Left ventricle myocardium inferior (tissue), 1 donor: ENCODE results near the gene S1PR5. TPM values are rescaled to one million over a fixed set of nuclear protein-coding genes. Genes with fewer than 3 reads are reported as not detected.
A peak's percentile ranks its signal among the peaks of the same experiment; 100 is the strongest.

ENCODE experiments used
- DNase-seq: peaks from one replicate; pipeline ENCODE4 v3.0.0-alpha.2; 2020
- H3K27ac ChIP-seq: fragments of 200-600 bp; replicated peaks from 2 replicates; pipeline ENCODE4 v1.8.0; 2021
- H3K27me3 ChIP-seq: fragments of 200-600 bp; 2 replicates; pipeline ENCODE4 v1.8.0; 2021; ENCODE audit warnings: low read depth
- H3K36me3 ChIP-seq: fragments of 200-600 bp; 2 replicates; pipeline ENCODE4 v1.8.0; 2021
- H3K4me1 ChIP-seq: fragments of 200-600 bp; 2 replicates; pipeline ENCODE4 v1.8.0; 2021
- H3K4me3 ChIP-seq: fragments of 200-600 bp; 2 replicates; pipeline ENCODE4 v1.8.0; 2021; ENCODE audit warnings: mild to moderate bottlenecking, moderate library complexity
- H3K9me3 ChIP-seq: fragments of 200-600 bp; replicated peaks from 2 replicates; pipeline ENCODE4 v1.8.0; 2021
- intact Hi-C: fragments of 100-400 bp; cut with micrococcal nuclease; formaldehyde crosslinking; loops from one replicate; pipeline ENCODE4 v1.11.0; 2022
- total RNA-seq: library from RNA; stranded (reverse); fragmentation: NEBNext Ultra II Directional; extraction: Animal tissue kit (Norgen Biotek cat#: 25700); gene quantifications from one replicate; pipeline ENCODE4 v1.2.1, GENCODE V29; 2021
- TF ChIP-seq, protein P1 (sequence below): fragments of 200-600 bp; IDR thresholded peaks from 2 replicates; pipeline ENCODE4 v1.8.0; 2021; ENCODE audit warnings: antibody characterized with exemption, mild to moderate bottlenecking, borderline replicate concordance
- donor health status: DM: no; HTN: yes; CAD: no; lungs with severe emphysema.

The S1PR5 gene
- total RNA-seq, 1 donor from 2014 or later: 0.11 TPM

GRCh38 chr19:10478903-10479384 lies 38.3 kb downstream of the S1PR5 start:
- Histone ChIP-seq H3K27me3 (no peaks in the 10 kb centered on the region), H3K27ac (peak overlapping the region; percentile 53), H3K9me3 (no peaks in the 10 kb centered on the region), H3K4me3 (peak overlapping the region; percentile 72), H3K4me1 (peaks cover 17% of the 10 kb centered on the region), H3K36me3 (no peaks in the 10 kb centered on the region)
- intact Hi-C loops: no loop called here
- TF ChIP-seq, protein P1, sequence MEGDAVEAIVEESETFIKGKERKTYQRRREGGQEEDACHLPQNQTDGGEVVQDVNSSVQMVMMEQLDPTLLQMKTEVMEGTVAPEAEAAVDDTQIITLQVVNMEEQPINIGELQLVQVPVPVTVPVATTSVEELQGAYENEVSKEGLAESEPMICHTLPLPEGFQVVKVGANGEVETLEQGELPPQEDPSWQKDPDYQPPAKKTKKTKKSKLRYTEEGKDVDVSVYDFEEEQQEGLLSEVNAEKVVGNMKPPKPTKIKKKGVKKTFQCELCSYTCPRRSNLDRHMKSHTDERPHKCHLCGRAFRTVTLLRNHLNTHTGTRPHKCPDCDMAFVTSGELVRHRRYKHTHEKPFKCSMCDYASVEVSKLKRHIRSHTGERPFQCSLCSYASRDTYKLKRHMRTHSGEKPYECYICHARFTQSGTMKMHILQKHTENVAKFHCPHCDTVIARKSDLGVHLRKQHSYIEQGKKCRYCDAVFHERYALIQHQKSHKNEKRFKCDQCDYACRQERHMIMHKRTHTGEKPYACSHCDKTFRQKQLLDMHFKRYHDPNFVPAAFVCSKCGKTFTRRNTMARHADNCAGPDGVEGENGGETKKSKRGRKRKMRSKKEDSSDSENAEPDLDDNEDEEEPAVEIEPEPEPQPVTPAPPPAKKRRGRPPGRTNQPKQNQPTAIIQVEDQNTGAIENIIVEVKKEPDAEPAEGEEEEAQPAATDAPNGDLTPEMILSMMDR: peak; percentile 89
- DNase-seq: peak; percentile 92

GRCh38 chr19:10478476-10478875 lies 38.8 kb downstream of the S1PR5 start:
- Histone ChIP-seq H3K4me3 (peak overlapping the region; percentile 72), H3K9me3 (no peaks in the 10 kb centered on the region), H3K27ac (no peak overlapping the region), H3K27me3 (no peaks in the 10 kb centered on the region), H3K4me1 (peaks cover 17% of the 10 kb centered on the region), H3K36me3 (no peaks in the 10 kb centered on the region)
- intact Hi-C loops: no loop called here
- TF ChIP-seq, protein P1: no peak
- no peak for DNase-seq

DNA sequence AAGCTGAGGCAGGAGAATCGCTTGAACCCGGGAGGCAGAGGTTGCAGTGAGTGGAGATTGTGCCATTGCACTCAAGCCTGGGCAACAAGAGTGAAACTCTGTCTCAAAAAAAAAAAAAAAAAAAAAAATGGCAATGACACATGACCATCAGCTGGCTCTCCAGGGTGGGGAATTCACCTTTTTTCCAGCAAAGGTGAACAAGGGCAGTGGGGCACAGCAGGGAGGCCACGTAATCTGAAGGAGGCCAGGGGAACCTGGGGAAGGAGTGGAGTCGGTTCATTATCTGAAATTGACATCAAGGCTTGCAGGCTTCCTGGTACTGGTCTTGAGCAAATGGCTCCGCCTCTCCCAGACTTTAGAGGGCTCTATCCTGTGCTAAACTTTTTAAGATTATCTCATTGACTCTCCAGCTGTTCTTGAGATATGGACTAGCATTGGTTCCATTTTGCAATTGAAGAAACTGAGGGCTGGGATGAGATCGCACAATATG lies 42.2 kb downstream of the S1PR5 start:
- Histone ChIP-seq H3K27me3 (no peaks in the 10 kb centered on the region), H3K27ac (no peak overlapping the region), H3K36me3 (no peaks in the 10 kb centered on the region), H3K4me1 (peaks cover 17% of the 10 kb centered on the region), H3K4me3 (no peak overlapping the region), H3K9me3 (no peaks in the 10 kb centered on the region)
- DNase-seq: no peak
- intact Hi-C loops: no loop called here
- TF ChIP-seq, protein P1: no peak

DNA sequence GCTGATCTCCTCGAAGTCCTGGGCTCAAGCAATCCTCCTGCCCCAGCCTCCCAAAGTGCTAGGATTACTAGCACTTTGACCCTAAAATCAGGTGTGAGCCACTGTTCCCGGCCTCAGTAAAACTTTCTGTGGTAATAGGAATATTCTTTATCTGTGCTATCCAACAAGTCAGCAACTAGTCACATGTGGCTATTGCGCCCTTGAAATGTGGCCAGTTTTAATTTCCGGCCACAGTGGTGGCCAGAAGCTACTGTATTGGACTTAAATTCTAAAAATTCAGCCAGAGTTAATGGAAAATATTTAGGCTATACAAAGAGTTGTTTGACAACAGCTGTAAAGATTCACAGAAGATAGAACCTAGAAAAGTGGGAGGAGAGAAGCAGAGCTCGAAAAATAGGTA lies 44.1 kb downstream of the S1PR5 start:
- H3K27ac ChIP-seq: no peak overlapping the region
- TF ChIP-seq, protein P1: no peak
- H3K4me3 ChIP-seq: no peak overlapping the region
- intact Hi-C loops: no loop called here
- H3K27me3 ChIP-seq: no peaks in the 10 kb centered on the region
- no peak for DNase-seq
- no peaks in the 10 kb centered on the region for H3K36me3 ChIP-seq
- H3K4me1 ChIP-seq: no peaks in the 10 kb centered on the region
- H3K9me3 ChIP-seq: no peaks in the 10 kb centered on the region

DNA sequence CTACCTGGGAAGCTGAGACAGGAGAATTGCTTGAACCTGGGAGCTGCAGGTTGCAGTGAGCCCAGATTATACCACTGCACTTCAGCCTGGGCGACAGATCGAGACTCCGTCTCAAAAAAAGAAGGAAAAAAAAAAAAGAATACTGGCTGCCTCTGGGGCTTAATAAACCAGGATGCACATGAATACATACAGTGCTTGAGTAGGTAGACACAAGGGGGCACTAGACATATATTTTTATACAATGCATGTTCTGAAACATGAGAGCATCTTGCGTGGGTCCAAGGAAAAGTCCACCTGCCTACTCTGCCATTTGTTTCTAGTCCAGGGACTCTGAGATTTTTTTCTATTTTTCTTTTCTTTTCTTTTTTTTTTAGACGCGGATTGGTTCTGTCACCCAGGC lies 45.3 kb downstream of the S1PR5 start:
- no peak overlapping the region for H3K27ac ChIP-seq
- H3K36me3 ChIP-seq: peaks cover 10% of the 10 kb centered on the region
- H3K4me1 ChIP-seq: no peaks in the 10 kb centered on the region
- H3K27me3 ChIP-seq: no peaks in the 10 kb centered on the region
- no peak overlapping the region for H3K4me3 ChIP-seq
- TF ChIP-seq, protein P1: peak; percentile 35
- H3K9me3 ChIP-seq: no peaks in the 10 kb centered on the region
- no peak for DNase-seq
- intact Hi-C loops: no loop called here

DNA sequence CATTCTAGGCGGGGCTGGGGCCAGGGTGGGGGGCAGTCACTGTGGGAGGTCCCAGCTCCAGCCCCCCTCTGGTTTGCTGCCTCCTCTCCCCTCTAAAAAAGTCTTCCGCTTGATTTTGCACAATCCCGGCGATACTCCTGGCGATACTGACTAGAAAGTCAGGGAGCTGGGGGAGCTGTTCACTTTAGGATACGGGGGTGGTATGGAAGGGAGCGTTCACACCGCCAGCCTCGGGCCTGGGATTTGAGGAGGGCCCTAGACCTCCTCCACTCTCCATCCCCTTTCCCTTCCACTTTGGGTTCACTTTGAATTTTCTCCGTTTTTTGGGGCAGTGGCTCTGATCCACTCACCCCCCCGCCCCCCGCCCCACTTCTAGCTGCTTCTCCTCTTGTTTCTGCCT lies 49.1 kb downstream of the S1PR5 start:
- DNase-seq: no peak
- intact Hi-C loops: no loop called here
- no peak overlapping the region for H3K27ac ChIP-seq
- no peaks in the 10 kb centered on the region for H3K27me3 ChIP-seq
- no peak overlapping the region for H3K4me3 ChIP-seq
- no peaks in the 10 kb centered on the region for H3K9me3 ChIP-seq
- peaks cover 43% of the 10 kb centered on the region for H3K36me3 ChIP-seq
- TF ChIP-seq, protein P1: no peak
- H3K4me1 ChIP-seq: no peaks in the 10 kb centered on the region
